Stimulated activated naive CD8-positive, alpha-beta T cell treated with anti-CD3 and anti-CD28 coated beads, Interleukin-15, Interleukin-2, amounts not matched to agents 100 U/mL and 50 U/mL, for 24 hours (primary cell): ENCODE data around the gene NHSL1.

ENCODE experiments used
- ATAC-seq: fragments of 150-1000 bp; cut with Tn5 transposase; one replicate; pipeline ENCODE4 v1.10.0; 2021
- DNase-seq: peaks from one replicate; pipeline ENCODE4 v3.0.0; 2021

Gene NHSL1

GRCh38 chr6:138522611-138523010, 23.3 kb upstream of the NHSL1 start:
- DNase-seq, result no peak
- ATAC-seq, result no peak

DNA sequence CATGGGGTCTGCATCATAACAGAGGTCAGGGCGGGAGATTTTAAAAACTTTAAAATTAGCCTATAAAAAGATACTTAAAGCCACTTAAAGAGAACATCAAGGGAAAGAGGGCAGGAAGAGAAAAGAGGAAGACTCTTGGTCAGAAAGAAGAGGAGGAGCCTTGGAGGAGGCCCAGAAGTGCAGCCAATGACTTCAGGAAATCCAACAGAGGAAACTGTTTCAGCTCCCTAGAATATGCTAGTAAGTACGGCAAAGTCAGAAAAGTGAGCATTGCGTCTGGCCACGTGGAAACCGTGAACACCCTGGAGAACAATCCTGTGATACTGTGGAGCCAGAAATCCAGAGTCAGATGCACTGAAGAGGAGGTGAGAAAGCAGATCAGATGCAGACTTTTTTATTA, 22.5 kb upstream of the NHSL1 start:
- DNase-seq, result no peak
- no peak for ATAC-seq

- ATAC-seq (no peak), DNase-seq (no peak)
Measured at GRCh38 chr6:138520463-138520862, 21.2 kb upstream of the NHSL1 start.

GRCh38 chr6:138518054-138518453, 18.8 kb upstream of the NHSL1 start:
- DNase-seq, result no peak
- ATAC-seq, result no peak

DNA sequence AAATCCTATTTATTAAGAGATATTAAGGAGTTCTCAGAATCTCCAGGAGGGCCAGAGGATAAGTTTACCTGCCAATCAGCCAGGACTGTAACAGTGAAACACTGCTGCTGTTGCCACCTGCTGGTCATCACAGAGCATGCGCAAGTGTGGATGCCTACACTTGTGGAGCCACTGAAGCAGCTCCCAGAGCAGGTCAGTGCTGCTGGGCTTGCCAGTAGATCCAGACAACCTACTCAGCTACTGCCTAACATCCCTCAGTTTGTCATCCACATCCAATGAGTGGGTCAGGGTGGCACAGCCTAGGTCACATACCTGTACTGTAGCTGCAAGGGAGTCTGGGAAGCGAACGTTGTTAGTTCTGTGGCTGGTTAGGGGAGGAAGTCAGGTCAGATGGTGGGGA, 18.3 kb upstream of the NHSL1 start:
- ATAC-seq (peak; percentile 81), DNase-seq (peak; percentile 53)

- ATAC-seq, result no peak
- DNase-seq, result no peak
Measured at GRCh38 chr6:138515657-138516248, 16.5 kb upstream of the NHSL1 start.

- DNase-seq, result no peak
- ATAC-seq, result no peak
Measured at GRCh38 chr6:138514860-138515540, 15.7 kb upstream of the NHSL1 start.

DNA sequence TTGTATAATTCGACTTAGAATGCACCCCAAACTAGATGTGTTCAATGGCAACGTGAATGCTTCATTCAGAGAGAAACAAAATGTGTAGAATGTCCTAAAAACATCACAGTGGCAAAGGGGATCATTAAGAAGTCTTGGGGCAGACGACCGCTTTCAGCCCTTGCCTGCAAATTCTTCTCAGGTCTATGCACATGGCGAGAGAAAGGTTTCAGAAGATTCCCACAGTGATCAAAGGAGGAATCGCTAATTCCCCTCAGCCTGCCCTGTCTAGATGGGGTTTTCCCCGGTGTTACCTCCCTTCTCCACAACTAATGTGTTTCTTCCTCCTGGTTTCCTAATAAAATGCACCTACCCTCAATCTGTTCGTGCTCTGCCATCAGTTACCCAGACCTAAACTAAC, 13.3 kb upstream of the NHSL1 start:
- DNase-seq, result no peak
- ATAC-seq, result no peak

DNA sequence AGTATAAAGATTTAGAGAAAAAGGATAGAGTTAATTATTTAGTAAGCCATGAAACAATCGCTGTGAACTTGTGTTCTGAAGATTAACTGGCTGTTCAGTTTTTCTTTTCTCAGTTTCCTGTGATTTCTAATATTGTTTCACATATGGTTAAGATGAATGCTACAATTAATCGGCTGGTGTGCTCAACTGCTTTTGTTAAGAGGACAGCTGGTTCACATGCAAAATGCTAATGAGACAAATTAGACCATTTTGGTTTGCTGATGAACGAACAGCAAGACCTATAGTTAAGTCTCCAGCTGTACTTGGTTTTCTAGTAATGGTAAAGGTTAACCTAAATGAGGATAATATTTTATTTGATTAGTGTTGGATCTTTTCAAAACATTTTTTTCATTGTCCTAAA, 10.8 kb upstream of the NHSL1 start:
- no peak for DNase-seq
- no peak for ATAC-seq

GRCh38 chr6:138509371-138509770, 10.1 kb upstream of the NHSL1 start:
- peak; percentile 42 for DNase-seq
- ATAC-seq, result no peak

DNA sequence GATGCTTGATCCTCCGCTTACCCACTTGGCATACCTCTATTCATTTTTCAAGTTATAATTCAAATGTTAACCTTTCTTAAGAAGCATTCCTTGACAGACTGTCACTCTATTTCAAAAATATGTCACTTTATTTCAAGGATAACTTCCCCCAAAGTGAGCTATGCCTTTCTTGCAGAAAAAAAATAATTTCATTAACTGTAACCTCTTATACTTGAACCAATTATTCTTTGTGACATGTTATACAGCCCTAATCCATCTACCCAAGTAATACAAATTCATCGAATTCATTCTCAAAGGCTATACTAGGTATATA, 9.3 kb upstream of the NHSL1 start:
- ATAC-seq (no peak), DNase-seq (no peak)

DNA sequence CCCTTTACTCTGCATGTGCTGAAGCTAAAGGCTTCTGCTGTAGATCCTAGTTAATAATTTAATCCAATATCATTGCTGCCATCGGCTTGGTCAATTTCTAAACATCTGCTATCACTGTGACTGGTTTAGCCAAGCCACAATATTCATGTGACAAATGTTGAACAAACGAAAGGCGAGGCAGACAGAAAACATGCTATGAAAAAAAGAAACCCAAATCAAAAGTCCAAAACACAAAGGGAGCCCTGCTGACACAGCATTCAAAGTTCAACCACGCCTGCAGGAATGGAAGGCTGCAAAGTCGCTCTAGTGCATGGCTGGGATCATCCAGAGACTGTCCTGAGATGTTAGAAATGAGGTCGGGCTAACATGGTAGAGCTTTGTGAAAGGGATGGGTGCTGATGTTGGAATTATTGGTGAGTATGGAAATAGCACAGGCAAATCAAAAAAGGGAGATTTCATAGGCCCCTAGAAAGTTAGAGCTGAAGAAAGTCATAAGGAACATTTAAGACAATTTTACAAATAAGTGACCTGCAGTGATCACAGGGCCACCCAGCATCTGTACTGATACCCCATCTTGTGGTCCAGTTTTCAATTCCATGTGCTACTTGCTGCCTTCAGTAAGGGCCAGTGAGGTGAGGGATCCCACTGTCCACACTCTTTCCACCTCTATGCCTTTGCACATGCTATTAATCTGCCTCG, 8.8 kb upstream of the NHSL1 start:
- no peak for DNase-seq
- no peak for ATAC-seq

DNA sequence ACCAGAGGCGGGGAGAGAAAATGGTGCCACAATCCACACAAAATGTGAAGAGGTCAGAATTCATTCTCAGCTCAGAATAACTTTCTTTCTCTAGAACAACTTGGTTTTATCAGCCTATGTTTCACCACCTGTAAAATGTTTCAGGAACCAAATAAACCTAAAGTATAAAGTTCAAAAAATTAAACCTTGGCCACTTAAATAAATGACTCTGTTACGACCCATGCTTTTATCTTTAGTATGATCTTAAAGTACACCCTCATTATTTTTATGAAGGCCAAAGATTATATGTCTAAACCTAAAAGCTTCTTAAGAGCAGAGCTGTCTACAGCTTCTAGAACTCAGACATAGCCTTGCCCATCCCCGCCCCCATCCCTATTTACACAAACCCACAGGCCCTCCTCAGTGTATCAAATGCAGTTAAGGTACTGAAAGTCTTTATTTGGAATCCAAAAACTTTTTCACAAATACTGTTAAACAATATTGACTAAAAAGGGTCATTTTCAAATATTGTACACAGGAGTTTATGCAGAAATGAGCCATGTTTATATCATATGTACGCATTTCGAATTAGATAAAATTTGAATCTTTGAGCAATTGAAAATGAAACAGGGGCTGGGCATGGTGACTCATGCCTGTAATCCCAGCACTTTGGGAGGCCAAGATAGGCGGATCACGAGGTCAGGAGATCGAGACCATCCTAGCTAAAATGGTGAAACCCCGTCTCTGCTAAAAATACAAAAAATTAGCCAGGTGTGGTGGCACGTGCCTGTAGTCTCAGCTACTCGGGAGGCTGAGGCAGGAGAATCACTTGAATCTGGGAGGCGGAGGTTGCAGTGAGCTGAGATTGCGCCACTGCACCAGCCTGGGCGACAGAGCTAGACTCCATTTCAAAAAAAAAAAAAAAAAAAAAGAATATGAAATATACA, 5.7 kb upstream of the NHSL1 start:
- DNase-seq, result no peak

GRCh38 chr6:138503881-138504680, 4.8 kb upstream of the NHSL1 start:
- no peak for ATAC-seq
- no peak for DNase-seq

More for the DNA sequence above, 5.7 kb upstream of the NHSL1 start:
- no peak for ATAC-seq

- ATAC-seq, result no peak
- DNase-seq, result no peak
Measured at GRCh38 chr6:138502546-138502945, 3.3 kb upstream of the NHSL1 start.

DNA sequence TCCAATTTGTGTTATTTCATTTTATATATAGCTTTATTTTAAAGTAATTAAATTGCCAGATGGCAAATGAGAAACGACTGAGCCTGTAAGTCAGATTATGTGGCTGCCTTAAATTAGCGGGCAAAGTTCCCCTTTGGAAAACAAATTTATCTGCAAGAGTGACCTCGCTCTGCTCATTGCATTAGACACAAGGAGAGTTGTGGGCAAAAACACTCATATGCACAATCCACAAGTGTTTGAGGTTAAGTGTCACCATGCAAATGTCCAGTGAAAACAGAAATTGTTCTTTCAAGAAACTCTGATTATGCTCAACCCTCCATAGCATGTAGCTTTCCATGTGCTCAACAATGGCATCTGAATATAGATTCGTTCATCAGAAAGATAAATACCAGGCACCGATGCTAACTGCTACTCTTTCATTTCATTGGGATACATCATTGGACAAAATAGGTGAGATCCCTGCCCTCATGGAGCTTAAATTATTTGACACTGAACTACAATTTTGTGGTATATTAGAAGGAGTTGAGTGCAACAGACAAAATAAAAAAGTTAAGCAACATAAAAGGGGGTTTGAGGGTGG, 1.7 kb upstream of the NHSL1 start:
- DNase-seq, result no peak
- no peak for ATAC-seq

DNA sequence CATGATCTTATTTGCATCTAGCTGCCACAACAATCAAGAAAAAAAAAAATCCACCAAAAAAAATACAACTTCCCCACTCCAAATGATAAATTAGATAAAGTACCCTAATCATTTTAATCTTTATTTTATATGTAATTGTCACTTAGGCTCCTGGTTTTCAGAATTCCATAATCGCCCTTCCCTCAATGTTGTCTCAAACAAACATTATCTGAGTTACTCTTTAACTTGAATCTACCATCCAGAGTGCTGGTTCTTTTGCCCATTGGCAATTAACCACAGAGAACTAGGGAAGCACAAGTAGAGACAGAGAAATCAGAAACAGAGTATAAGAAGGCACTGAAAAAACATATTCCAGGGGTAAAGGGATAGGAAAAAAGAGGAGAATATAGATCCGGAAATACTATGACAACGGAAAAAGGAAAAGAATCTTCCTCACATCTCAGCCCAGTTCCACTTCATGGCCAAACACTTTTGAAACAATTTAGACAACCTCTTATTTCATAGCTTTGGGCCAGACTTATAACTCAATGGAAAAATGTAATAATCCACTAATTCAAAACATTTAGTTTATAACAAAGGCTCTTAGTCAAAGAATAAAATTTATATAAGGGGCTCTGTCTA, 861 bp upstream of the NHSL1 start:
- ATAC-seq (no peak), DNase-seq (no peak)

DNA sequence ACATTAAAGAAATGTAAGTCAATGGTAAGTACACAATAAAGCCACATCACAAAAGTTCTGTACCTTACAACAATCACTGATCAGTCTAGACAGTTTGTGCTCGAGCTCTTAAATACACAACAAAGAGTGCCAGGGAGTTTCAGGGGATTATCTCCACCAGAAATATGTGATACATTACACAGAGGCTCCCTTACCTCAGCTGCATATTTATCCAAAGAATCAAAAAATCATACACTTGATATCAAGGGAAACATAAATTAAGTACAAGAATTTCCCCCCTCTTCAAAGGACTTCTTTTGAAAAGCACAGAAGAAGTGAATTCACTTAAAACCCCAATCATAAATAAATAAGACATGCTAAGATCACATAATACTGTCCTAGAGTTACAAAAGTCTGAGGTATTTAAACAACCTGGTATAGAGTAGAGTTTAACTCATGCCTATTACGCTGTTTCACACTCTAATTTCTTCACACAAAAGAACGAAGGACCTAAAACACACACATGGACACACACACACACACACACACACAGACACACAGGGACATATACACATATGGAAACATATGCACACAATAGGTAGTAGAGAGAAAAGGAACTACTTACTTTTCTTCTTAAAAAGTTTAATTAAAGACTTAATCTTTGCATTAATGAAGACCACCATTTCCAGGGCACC, 528 bp downstream of the NHSL1 start:
- no peak for ATAC-seq
- DNase-seq, result no peak

DNA sequence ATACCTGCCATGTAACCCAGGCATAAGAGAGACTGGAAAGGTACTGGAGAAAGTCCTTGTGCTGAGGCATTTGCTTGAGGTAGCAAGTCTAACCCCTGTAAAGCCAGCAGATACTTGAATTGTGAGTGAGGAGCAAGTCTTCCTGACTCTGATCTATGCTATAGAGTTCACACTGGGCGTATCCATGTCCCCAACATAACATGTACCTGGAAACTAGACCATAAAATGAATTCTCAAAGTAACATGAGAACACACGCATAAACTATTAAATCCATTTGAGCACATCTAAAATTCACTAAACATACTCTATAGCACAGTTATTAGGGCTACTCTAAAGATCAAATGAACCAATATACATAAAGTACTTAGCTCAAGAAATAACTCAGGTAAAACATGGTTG, 2.0 kb downstream of the NHSL1 start:
- DNase-seq (no peak), ATAC-seq (no peak)

GRCh38 chr6:138494312-138494711, 5.0 kb downstream of the NHSL1 start:
- ATAC-seq (no peak), DNase-seq (no peak)

DNA sequence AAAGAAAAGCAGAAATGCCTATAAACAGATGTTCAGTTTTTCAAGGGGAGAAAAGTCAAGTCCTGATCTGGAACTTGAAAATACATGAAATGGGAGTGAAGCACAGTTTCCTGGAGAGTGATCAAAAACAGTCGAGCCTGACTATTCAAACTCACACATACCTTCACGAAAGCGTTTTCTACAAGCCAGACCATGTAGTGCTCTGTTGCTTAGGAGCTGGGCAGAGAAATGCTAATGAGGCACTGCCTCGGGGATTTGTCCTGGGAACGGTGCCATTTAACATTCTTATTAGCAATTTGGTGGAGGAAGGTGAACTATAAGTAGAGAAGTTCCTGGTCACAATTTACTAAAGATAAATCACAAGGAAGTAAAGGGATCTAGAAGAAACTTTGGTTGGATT, 5.9 kb downstream of the NHSL1 start:
- ATAC-seq (no peak), DNase-seq (no peak)
